IMR-90 (cell line): ENCODE data around the gene SEC14L6. TPM values are rescaled to one million over a fixed set of nuclear protein-coding genes. Genes with fewer than 3 reads are reported as not detected.

Experiments used
- ATAC-seq: fragments of 200-7000 bp; cut with Tn5 transposase; 2 replicates; pipeline ENCODE4 v1.9.1; 2020; ENCODE audit warnings: low read depth, mild to moderate bottlenecking, moderate library complexity
- BruUV-seq: library from RNA; stranded (reverse); fragments of 400-500 nt; replicated peaks from 2 replicates; lab custom pipeline; 2021; lab: Mats Ljungman, UMichigan
- CTCF ChIA-PET: fragments of 300-600 bp; formaldehyde crosslinking; extraction: SDS; loops from one replicate; lab custom pipeline; 2021; ENCODE audit warnings: antibody characterized with exemption; lab: Yijun Ruan, JAX
- POLR2A ChIA-PET: fragments of 300-600 bp; sonication (Branson Sonifier 250); formaldehyde crosslinking; loops from one replicate; lab custom pipeline; 2022; ENCODE audit warnings: antibody characterized with exemption; ENCODE audit not compliant: unreplicated experiment; lab: Charles Lee
- DNase-seq: peaks from one replicate; pipeline ENCODE4 v3.0.0; 2013
- H2AFZ ChIP-seq: replicated peaks from 2 replicates; pipeline ENCODE3; 2013; ENCODE audit warnings: low read length, mild to moderate bottlenecking; ENCODE audit not compliant: poor library complexity
- H2AK5ac ChIP-seq: 2 replicates; pipeline ENCODE4 v1.6.1; 2013; ENCODE audit warnings: low read depth, low read length, inconsistent platforms
- H2AK9ac ChIP-seq: replicated peaks from 2 replicates; pipeline ENCODE3; 2013; ENCODE audit warnings: mild to moderate bottlenecking, low read depth, low read length, moderate library complexity; ENCODE audit not compliant: poor library complexity
- H2BK120ac ChIP-seq: 2 replicates; pipeline ENCODE4 v1.6.1; 2013; ENCODE audit warnings: low read depth, low read length, inconsistent platforms
- H2BK15ac ChIP-seq: 3 replicates; pipeline ENCODE4 v1.6.1; 2013; ENCODE audit warnings: low read depth, low read length, inconsistent platforms
- H2BK20ac ChIP-seq: 2 replicates; pipeline ENCODE4 v1.6.1; 2013; ENCODE audit warnings: low read depth, mild to moderate bottlenecking, inconsistent platforms, low read length, moderate library complexity
- H2BK5ac ChIP-seq: 2 replicates; pipeline ENCODE4 v1.6.1; 2013; ENCODE audit warnings: mild to moderate bottlenecking, low read depth, low read length, inconsistent platforms; ENCODE audit not compliant: poor library complexity, severe bottlenecking
- H3K14ac ChIP-seq: replicated peaks from 2 replicates; pipeline ENCODE4 v1.6.1; 2013; ENCODE audit warnings: low read depth, low read length, inconsistent platforms
- H3K18ac ChIP-seq: 2 replicates; pipeline ENCODE4 v1.6.1; 2013; ENCODE audit warnings: low read depth, low read length, control low read depth
- H3K23ac ChIP-seq: 2 replicates; pipeline ENCODE4 v1.6.1; 2013; ENCODE audit warnings: low read depth, low read length, inconsistent platforms
- H3K27ac ChIP-seq: 2 replicates; pipeline ENCODE4 v1.5.1; 2013; ENCODE audit warnings: mild to moderate bottlenecking, control low read depth, low read length; ENCODE audit not compliant: insufficient read depth
- H3K27me3 ChIP-seq: 2 replicates; pipeline ENCODE4 v1.6.1; 2013; ENCODE audit warnings: low read length; ENCODE audit not compliant: control insufficient read depth, insufficient read depth
- H3K36me3 ChIP-seq: 2 replicates; pipeline ENCODE4 v1.6.1; 2013; ENCODE audit warnings: low read length, mixed read lengths; ENCODE audit not compliant: control insufficient read depth, insufficient read depth
- H3K4ac ChIP-seq: 2 replicates; pipeline ENCODE4 v1.6.1; 2013; ENCODE audit warnings: low read depth, low read length, inconsistent platforms
- H3K4me1 ChIP-seq: 2 replicates; pipeline ENCODE4 v1.6.1; 2013; ENCODE audit warnings: low read length, mixed read lengths; ENCODE audit not compliant: control insufficient read depth, insufficient read depth
- H3K4me2 ChIP-seq: 2 replicates; pipeline ENCODE4 v1.6.1; 2013; ENCODE audit warnings: low read depth, mild to moderate bottlenecking, control low read depth, low read length, moderate library complexity
- H3K4me3 ChIP-seq: 2 replicates; pipeline ENCODE4 v1.5.1; 2013; ENCODE audit warnings: low read depth, mild to moderate bottlenecking, control low read depth, low read length, moderate library complexity; ENCODE audit not compliant: insufficient read depth
- H3K56ac ChIP-seq: 2 replicates; pipeline ENCODE4 v1.6.1; 2013; ENCODE audit warnings: low read length, inconsistent platforms; ENCODE audit not compliant: insufficient read depth; ENCODE audit errors: extremely low read depth
- H3K79me1 ChIP-seq, 2 experiments: 2 replicates each; pipeline ENCODE4 v1.6.1; 2013; ENCODE audit warnings: low read length in 2 of 2, inconsistent platforms in 1 of 2, low read depth in 1 of 2
- H3K9ac ChIP-seq: 2 replicates; pipeline ENCODE4 v1.6.1; 2013; ENCODE audit warnings: low read depth, low read length, control low read depth
- H3K9me1 ChIP-seq: 2 replicates; pipeline ENCODE4 v1.6.1; 2013; ENCODE audit warnings: low read length, inconsistent platforms; ENCODE audit not compliant: insufficient read depth
- H3K9me3 ChIP-seq: 2 replicates; pipeline ENCODE4 v1.6.1; 2013; ENCODE audit warnings: low read length; ENCODE audit not compliant: control insufficient read depth, insufficient read depth
- H4K20me1 ChIP-seq: 2 replicates; pipeline ENCODE4 v1.6.1; 2013; ENCODE audit warnings: low read length, inconsistent platforms; ENCODE audit not compliant: insufficient read depth
- H4K5ac ChIP-seq: 2 replicates; pipeline ENCODE4 v1.6.1; 2013; ENCODE audit warnings: mild to moderate bottlenecking, low read depth, low read length, control low read depth
- H4K8ac ChIP-seq, 2 experiments: 2 replicates each; pipeline ENCODE4 v1.6.1; 2013; ENCODE audit warnings: low read depth in 2 of 2, low read length in 2 of 2, control low read depth in 1 of 2, inconsistent platforms in 1 of 2
- H4K91ac ChIP-seq: 2 replicates; pipeline ENCODE4 v1.6.1; 2013; ENCODE audit warnings: low read depth, low read length, inconsistent platforms; ENCODE audit not compliant: insufficient read depth
- FOS ChIP-seq: fragments of 150-350 bp; IDR thresholded peaks from 2 replicates; pipeline ENCODE4 v1.6.1; 2016; ENCODE audit warnings: low read depth, low read length
- MXI1 ChIP-seq: IDR thresholded peaks from 2 replicates; pipeline ENCODE4 v1.6.1; 2012; ENCODE audit warnings: low read depth, mild to moderate bottlenecking, low read length, moderate library complexity, borderline replicate concordance
- NFE2L2 ChIP-seq: fragments of 150-350 bp; IDR thresholded peaks from 2 replicates; pipeline ENCODE4 v1.6.1; 2016; ENCODE audit warnings: low read depth, mild to moderate bottlenecking, low read length
- POLR2A ChIP-seq: IDR thresholded peaks from 2 replicates; pipeline ENCODE4 v1.6.1; 2012; ENCODE audit warnings: mild to moderate bottlenecking, low read depth, low read length
- WGBS, 2 experiments: methylation state at CpG; one replicate each; pipeline versions ENCODE4 v1.1.5 to v1.1.7; 2013; ENCODE audit warnings: missing lambda C conversion rate in 2 of 2; ENCODE audit not compliant: insufficient read length in 1 of 2; ENCODE audit errors: extremely low coverage in 2 of 2; 5-methylcytosine and 5-hydroxymethylcytosine counted together
- dilution Hi-C: fragments of 300-500 bp; cut with HindIII; formaldehyde crosslinking; loops from one replicate; pipeline ENCODE4 v1.14.3; 2018; ENCODE audit warnings: low sequenced_read_pairs; ENCODE audit not compliant: unreplicated experiment
- in situ Hi-C: fragments of 300-500 bp; cut with MboI; formaldehyde crosslinking; loops from 3 replicates; pipeline ENCODE4 v1.14.3; 2019; ENCODE audit warnings: low sequenced_read_pairs, inconsistent platforms, mixed read lengths
- intact Hi-C: fragments of 100-400 bp; cut with micrococcal nuclease; formaldehyde crosslinking; loops from 2 replicates; pipeline ENCODE4 v1.10.0; 2022
- polyA plus RNA-seq, 3 experiments: library from polyadenylated mRNA; depleted of rRNA; stranded (reverse); fragments of >200 nt; gene quantifications; 2 replicates each; pipeline ENCODE4 v1.2.3, GENCODE V29; 2012; ENCODE audit warnings: low replicate concordance in 1 of 3
- total RNA-seq: library from RNA; depleted of rRNA; stranded (reverse); fragments of >200 nt; gene quantifications from 2 replicates; pipeline ENCODE4 v1.2.3, GENCODE V29; 2012
- TF ChIP-seq, protein P1 (sequence below): fragments of 150-350 bp; IDR thresholded peaks from 2 replicates; pipeline ENCODE4 v1.6.1; 2016; ENCODE audit warnings: low read depth, mild to moderate bottlenecking, low read length, moderate library complexity, borderline replicate concordance

The SEC14L6 gene
- total and polyA plus RNA-seq, 2 of the 4 experiments (the other 2 are of a cell fraction) = 0.09 TPM; not detected in 1

DNA sequence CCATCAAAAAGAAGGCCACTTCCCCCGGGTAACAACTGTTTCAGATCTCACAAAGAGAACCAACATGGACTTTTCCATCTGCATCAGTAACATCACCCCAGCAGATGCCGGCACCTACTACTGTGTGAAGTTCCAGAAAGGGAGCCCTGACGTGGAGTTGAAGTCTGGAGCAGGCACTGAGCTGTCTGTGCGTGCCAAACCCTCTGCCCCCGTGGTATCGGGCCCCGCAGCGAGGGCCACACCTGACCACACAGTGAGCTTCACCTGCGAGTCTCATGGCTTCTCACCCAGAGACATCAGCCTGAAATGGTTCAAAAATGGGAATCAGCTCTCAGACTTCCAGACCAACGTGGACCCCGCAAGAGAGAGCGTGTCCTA, 3.7 kb downstream of the SEC14L6 start:
- Histone ChIP-seq H3K56ac (no peak overlapping the region), H4K5ac (no peak overlapping the region), H2AK5ac (no peak overlapping the region), H2BK120ac (no peak overlapping the region), H3K4ac (no peak overlapping the region), H4K20me1 (no peaks in the 10 kb centered on the region; the same call in 1 of the 2 replicates), H3K4me1 (peaks cover 2% of the 10 kb centered on the region; the same call in 1 of the 2 replicates), H3K14ac (no peak overlapping the region), H2AK9ac (no peak overlapping the region), H4K91ac (no peak overlapping the region), H3K9me3 (no peaks in the 10 kb centered on the region), H3K23ac (no peak overlapping the region), H4K8ac (no peak overlapping the region), H3K18ac (no peak overlapping the region), H3K36me3 (no peaks in the 10 kb centered on the region), H2BK20ac (no peak overlapping the region), H3K27me3 (peaks cover 47% of the 10 kb centered on the region), H2BK5ac (no peak overlapping the region), H2BK15ac (no peak overlapping the region), H3K4me2 (no peak overlapping the region), H3K79me1 (no peaks in the 10 kb centered on the region), H2AFZ (no peak overlapping the region), H3K27ac (no peak overlapping the region), H3K9me1 (no peaks in the 10 kb centered on the region), H3K4me3 (no peak overlapping the region), H3K9ac (no peak overlapping the region)
- ATAC-seq (no peak), DNase-seq (no peak)
- no TSS peak for BruUV-seq
- CTCF ChIA-PET = no interaction called here
- intact Hi-C loops (no loop called here), dilution Hi-C loops (no loop called here), in situ Hi-C loops (no loop called here)
- POLR2A ChIA-PET = no interaction called here
- 94% methylated on average over 4 of the region's 12 CpGs; no CpG with 5 or more reads in 1 of the 2 experiments for WGBS, 2 experiments
- TF ChIP-seq NFE2L2 = no peak
- no peak for TF ChIP-seq POLR2A
- TF ChIP-seq, protein P1, sequence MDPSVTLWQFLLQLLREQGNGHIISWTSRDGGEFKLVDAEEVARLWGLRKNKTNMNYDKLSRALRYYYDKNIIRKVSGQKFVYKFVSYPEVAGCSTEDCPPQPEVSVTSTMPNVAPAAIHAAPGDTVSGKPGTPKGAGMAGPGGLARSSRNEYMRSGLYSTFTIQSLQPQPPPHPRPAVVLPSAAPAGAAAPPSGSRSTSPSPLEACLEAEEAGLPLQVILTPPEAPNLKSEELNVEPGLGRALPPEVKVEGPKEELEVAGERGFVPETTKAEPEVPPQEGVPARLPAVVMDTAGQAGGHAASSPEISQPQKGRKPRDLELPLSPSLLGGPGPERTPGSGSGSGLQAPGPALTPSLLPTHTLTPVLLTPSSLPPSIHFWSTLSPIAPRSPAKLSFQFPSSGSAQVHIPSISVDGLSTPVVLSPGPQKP = no peak
- TF ChIP-seq FOS = no peak
- TF ChIP-seq MXI1 = no peak
